Non-pigmented ciliary epithelial cell (primary cell): ENCODE measurements around the gene NOC2L.

Experiments used
- DNase-seq: peaks from one replicate; pipeline ENCODE4 v3.0.0-alpha.2; 2010; ENCODE audit warnings: low read depth

The NOC2L gene

GRCh38 chr1:916173-917075 is 42.6 kb downstream of the NOC2L start:
- DNase-seq = no peak

GRCh38 chr1:915295-916172 is 43.5 kb downstream of the NOC2L start:
- DNase-seq = no peak

- no peak for DNase-seq
Measured at GRCh38 chr1:914891-915280, 44.2 kb downstream of the NOC2L start.

- no peak for DNase-seq
Measured at GRCh38 chr1:914131-914890, 44.7 kb downstream of the NOC2L start.

- no peak for DNase-seq
Measured at GRCh38 chr1:913491-914130, 45.4 kb downstream of the NOC2L start.

- DNase-seq = no peak
Measured at GRCh38 chr1:912740-913301, 46.2 kb downstream of the NOC2L start.

GRCh38 chr1:911875-912739 is 46.9 kb downstream of the NOC2L start:
- DNase-seq = no peak

- no peak for DNase-seq
Measured at GRCh38 chr1:910881-911721, 48.0 kb downstream of the NOC2L start.

- no peak for DNase-seq
Measured at GRCh38 chr1:910311-910880, 48.7 kb downstream of the NOC2L start.

GRCh38 chr1:909861-910310 is 49.2 kb downstream of the NOC2L start:
- DNase-seq = no peak

GRCh38 chr1:908661-909060 is 50.4 kb downstream of the NOC2L start:
- DNase-seq = no peak

- DNase-seq = no peak
Measured at GRCh38 chr1:907611-908451, 51.2 kb downstream of the NOC2L start.

- DNase-seq = no peak
Measured at GRCh38 chr1:906600-907420, 52.2 kb downstream of the NOC2L start.

- DNase-seq = no peak
Measured at GRCh38 chr1:905811-906599, 53.1 kb downstream of the NOC2L start.

- DNase-seq = no peak
Measured at GRCh38 chr1:905071-905749, 53.8 kb downstream of the NOC2L start.
